ENCODE data around the gene ADCYAP1R1. TPM values are rescaled to one million over a fixed set of nuclear protein-coding genes. Genes with fewer than 3 reads are reported as not detected.

Gene ADCYAP1R1
- polyA plus RNA-seq, 1 donor from 2014 or later: 8.6 TPM

DNA sequence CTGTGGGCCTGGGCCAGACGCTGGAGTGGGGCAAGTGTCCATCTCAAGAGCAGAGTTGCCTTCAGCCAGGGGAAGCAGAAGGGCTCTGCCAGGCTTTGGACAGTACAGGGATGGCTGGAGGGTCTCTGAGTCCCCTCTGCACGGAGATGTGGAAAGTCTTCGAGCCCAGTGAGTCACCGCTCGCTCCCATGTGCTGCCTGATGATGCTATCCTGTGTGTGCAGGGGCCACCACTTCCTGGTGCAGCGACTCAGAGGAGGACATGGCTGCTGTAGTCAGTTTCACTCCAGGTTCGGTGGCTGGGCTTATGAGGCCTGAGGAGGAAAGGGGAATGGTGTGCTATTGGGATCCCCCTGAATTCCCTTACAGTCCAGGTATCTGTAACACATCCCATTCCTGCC lies 6.0 kb downstream of the ADCYAP1R1 start:
- TF ChIP-seq TAF1 (IDR thresholded peaks at IDR 0.05; ENCODE audit: low read depth): no peak
- no peak for TF ChIP-seq EZH2 (IDR thresholded peaks at IDR 0.05; ENCODE audit: borderline replicate concordance, insufficient read depth, low read length, poor library complexity, severe bottlenecking)
- no peak for TF ChIP-seq EP300 (conservative IDR thresholded peaks at IDR 0.05; ENCODE audit: poor library complexity, severe bottlenecking)
- no peak for TF ChIP-seq RAD21 (conservative IDR thresholded peaks at IDR 0.05)
- TF ChIP-seq, protein P1, sequence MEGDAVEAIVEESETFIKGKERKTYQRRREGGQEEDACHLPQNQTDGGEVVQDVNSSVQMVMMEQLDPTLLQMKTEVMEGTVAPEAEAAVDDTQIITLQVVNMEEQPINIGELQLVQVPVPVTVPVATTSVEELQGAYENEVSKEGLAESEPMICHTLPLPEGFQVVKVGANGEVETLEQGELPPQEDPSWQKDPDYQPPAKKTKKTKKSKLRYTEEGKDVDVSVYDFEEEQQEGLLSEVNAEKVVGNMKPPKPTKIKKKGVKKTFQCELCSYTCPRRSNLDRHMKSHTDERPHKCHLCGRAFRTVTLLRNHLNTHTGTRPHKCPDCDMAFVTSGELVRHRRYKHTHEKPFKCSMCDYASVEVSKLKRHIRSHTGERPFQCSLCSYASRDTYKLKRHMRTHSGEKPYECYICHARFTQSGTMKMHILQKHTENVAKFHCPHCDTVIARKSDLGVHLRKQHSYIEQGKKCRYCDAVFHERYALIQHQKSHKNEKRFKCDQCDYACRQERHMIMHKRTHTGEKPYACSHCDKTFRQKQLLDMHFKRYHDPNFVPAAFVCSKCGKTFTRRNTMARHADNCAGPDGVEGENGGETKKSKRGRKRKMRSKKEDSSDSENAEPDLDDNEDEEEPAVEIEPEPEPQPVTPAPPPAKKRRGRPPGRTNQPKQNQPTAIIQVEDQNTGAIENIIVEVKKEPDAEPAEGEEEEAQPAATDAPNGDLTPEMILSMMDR (IDR thresholded peaks at IDR 0.05; ENCODE audit: poor library complexity, severe bottlenecking): no peak
- no peak for TF ChIP-seq SMC3 (conservative IDR thresholded peaks at IDR 0.05; ENCODE audit: poor library complexity)
- TF ChIP-seq, protein P2, sequence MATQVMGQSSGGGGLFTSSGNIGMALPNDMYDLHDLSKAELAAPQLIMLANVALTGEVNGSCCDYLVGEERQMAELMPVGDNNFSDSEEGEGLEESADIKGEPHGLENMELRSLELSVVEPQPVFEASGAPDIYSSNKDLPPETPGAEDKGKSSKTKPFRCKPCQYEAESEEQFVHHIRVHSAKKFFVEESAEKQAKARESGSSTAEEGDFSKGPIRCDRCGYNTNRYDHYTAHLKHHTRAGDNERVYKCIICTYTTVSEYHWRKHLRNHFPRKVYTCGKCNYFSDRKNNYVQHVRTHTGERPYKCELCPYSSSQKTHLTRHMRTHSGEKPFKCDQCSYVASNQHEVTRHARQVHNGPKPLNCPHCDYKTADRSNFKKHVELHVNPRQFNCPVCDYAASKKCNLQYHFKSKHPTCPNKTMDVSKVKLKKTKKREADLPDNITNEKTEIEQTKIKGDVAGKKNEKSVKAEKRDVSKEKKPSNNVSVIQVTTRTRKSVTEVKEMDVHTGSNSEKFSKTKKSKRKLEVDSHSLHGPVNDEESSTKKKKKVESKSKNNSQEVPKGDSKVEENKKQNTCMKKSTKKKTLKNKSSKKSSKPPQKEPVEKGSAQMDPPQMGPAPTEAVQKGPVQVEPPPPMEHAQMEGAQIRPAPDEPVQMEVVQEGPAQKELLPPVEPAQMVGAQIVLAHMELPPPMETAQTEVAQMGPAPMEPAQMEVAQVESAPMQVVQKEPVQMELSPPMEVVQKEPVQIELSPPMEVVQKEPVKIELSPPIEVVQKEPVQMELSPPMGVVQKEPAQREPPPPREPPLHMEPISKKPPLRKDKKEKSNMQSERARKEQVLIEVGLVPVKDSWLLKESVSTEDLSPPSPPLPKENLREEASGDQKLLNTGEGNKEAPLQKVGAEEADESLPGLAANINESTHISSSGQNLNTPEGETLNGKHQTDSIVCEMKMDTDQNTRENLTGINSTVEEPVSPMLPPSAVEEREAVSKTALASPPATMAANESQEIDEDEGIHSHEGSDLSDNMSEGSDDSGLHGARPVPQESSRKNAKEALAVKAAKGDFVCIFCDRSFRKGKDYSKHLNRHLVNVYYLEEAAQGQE (IDR thresholded peaks at IDR 0.05; ENCODE audit: borderline replicate concordance): no peak
- no peak for TF ChIP-seq MXI1 (conservative IDR thresholded peaks at IDR 0.05; ENCODE audit: poor library complexity, severe bottlenecking)
- TF ChIP-seq POLR2AphosphoS5 (IDR thresholded peaks at IDR 0.05): no peak
- Histone ChIP-seq H3K27me3 (ENCODE audit: insufficient read depth, low read depth, low read length) (peaks cover 10% of the 10 kb centered on the region), H3K9me2 (ENCODE audit: insufficient read depth, low read length) (no peaks in the 10 kb centered on the region), H3K4me2 (ENCODE audit: low read length) (no peak overlapping the region), H3K9ac (ENCODE audit: low read length) (no peak overlapping the region), H3K79me2 (replicated peaks; ENCODE audit: insufficient read depth, low read length) (no peaks in the 10 kb centered on the region), H3K36me3 (ENCODE audit: insufficient read depth, low read length) (no peaks in the 10 kb centered on the region), H3K27ac (ENCODE audit: low read length) (no peak overlapping the region), H3K9me3 (ENCODE audit: low read length) (no peaks in the 10 kb centered on the region), H3F3A (ENCODE audit: insufficient read depth, low read length, poor library complexity, severe bottlenecking) (no peaks in the 10 kb centered on the region), H3K4me3 (ENCODE audit: low read length) (no peak overlapping the region), H2AFZ (ENCODE audit: low read depth, low read length) (no peak overlapping the region), H4K20me1 (ENCODE audit: insufficient read depth) (no peaks in the 10 kb centered on the region)

DNA sequence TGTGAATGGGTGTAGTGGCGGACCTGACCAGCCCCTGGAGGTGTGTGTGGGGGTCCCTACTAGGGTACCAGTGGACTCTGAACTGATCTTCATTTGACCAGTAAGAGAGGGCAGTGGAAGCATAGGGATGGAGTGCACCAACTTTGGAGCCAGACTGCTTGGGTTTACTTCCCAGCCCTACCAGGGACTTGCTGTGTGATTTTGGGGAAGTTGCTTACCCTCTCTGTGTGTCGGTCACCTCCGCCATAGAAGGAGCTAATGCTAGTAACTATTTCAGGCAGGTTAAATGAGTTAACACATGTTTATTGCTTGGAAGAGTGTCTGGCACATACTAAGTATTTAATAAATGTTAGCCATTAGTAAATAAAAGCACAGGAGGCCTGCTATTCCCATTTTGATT lies 6.6 kb downstream of the ADCYAP1R1 start:
- no peaks in the 10 kb centered on the region for H3K36me3 ChIP-seq (ENCODE audit: insufficient read depth, low read length)
- no peaks in the 10 kb centered on the region for H3K79me2 ChIP-seq (replicated peaks; ENCODE audit: insufficient read depth, low read length)
- no peak overlapping the region for H3K27ac ChIP-seq (ENCODE audit: low read length)
- H3F3A ChIP-seq (ENCODE audit: insufficient read depth, low read length, poor library complexity, severe bottlenecking): no peaks in the 10 kb centered on the region
- H3K27me3 ChIP-seq (ENCODE audit: insufficient read depth, low read depth, low read length): peaks cover 4% of the 10 kb centered on the region
- no peak overlapping the region for H3K4me2 ChIP-seq (ENCODE audit: low read length)
- H4K20me1 ChIP-seq (ENCODE audit: insufficient read depth): no peaks in the 10 kb centered on the region
- no peaks in the 10 kb centered on the region for H3K9me3 ChIP-seq (ENCODE audit: low read length)
- TF ChIP-seq POLR2AphosphoS5 (IDR thresholded peaks at IDR 0.05): no peak
- no peak for TF ChIP-seq EZH2 (IDR thresholded peaks at IDR 0.05; ENCODE audit: borderline replicate concordance, insufficient read depth, low read length, poor library complexity, severe bottlenecking)
- TF ChIP-seq EP300 (conservative IDR thresholded peaks at IDR 0.05; ENCODE audit: poor library complexity, severe bottlenecking): no peak
- H3K9me2 ChIP-seq (ENCODE audit: insufficient read depth, low read length): no peaks in the 10 kb centered on the region
- no peak overlapping the region for H2AFZ ChIP-seq (ENCODE audit: low read depth, low read length)
- no peak overlapping the region for H3K9ac ChIP-seq (ENCODE audit: low read length)
- no peak overlapping the region for H3K4me3 ChIP-seq (ENCODE audit: low read length)

All from neural cell (in vitro differentiated cells).